Measurements from ENCODE around the gene DUXA.

DUXA gene

DNA sequence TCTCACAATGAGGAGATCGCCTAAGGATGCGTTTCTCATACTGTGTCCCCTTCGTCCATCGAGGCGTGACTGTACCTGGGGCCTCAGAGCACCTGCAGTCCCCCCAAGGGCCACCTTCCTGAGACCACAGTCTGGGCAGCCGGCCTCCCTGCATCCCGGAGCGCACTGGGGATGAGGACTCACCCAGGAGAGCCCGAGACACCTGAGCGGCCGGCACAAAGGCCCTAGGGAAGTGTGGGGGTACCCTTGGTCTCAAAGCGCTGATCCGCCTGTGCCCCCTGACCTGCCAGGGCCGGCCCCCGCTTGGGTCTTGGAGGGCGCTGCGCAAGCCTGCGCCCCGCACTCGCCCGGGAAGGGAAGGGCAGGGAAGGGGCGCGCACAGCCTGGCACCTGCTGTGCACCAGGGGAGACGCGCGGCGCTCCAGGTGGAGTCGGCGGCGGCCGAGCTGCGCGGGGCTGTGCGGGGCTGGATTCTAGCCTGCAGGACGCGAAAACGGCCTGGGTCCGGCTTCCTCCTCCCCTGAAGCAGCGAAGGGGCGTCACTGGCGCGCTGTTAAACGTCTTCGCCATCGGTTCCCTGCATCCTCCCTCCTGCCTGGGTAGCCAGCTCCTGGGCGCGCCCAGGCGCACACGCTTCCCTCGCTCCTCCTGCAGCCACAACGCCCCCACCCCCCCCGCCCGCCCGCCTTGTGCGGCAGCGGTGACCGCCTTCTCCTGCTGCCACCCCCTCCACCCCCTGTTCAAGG lies 61.1 kb downstream of the DUXA start:
- ATAC-seq (ENCODE audit: insufficient read depth, low read depth), result no peak
- no peak overlapping the region for H3K4me3 ChIP-seq (ENCODE audit: low read depth in 1 of 2, low read length in 2 of 2)

More for the DNA sequence above, 61.1 kb downstream of the DUXA start:
- TF ChIP-seq, protein P1, sequence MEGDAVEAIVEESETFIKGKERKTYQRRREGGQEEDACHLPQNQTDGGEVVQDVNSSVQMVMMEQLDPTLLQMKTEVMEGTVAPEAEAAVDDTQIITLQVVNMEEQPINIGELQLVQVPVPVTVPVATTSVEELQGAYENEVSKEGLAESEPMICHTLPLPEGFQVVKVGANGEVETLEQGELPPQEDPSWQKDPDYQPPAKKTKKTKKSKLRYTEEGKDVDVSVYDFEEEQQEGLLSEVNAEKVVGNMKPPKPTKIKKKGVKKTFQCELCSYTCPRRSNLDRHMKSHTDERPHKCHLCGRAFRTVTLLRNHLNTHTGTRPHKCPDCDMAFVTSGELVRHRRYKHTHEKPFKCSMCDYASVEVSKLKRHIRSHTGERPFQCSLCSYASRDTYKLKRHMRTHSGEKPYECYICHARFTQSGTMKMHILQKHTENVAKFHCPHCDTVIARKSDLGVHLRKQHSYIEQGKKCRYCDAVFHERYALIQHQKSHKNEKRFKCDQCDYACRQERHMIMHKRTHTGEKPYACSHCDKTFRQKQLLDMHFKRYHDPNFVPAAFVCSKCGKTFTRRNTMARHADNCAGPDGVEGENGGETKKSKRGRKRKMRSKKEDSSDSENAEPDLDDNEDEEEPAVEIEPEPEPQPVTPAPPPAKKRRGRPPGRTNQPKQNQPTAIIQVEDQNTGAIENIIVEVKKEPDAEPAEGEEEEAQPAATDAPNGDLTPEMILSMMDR (IDR thresholded peaks at IDR 0.05; ENCODE audit: borderline replicate concordance, extremely low read depth, low read length, poor library complexity, severe bottlenecking), result no peak
- TF ChIP-seq EZH2 (IDR thresholded peaks at IDR 0.05; ENCODE audit: borderline replicate concordance, low read depth, low read length, severe bottlenecking), result no peak
- no peak overlapping the region for H2AFZ ChIP-seq (ENCODE audit: low read depth, low read length)
- no peak overlapping the region for H3K9ac ChIP-seq (ENCODE audit: low read depth, low read length)
- DNase-seq, result no peak
- H3K27ac ChIP-seq (ENCODE audit: low read length), result no peak overlapping the region
- H3K9me3 ChIP-seq (ENCODE audit: insufficient read depth, low read length, severe bottlenecking), result peaks cover 6% of the 10 kb centered on the region
- H3K79me2 ChIP-seq (ENCODE audit: insufficient read depth, low read length), result no peaks in the 10 kb centered on the region
- no peaks in the 10 kb centered on the region for H3K36me3 ChIP-seq (ENCODE audit: insufficient read depth, low read length)
- peaks cover 12% of the 10 kb centered on the region for H3K4me1 ChIP-seq (ENCODE audit: insufficient read depth, low read length)
- no peak overlapping the region for H3K4me2 ChIP-seq (ENCODE audit: insufficient read depth, low read length)
- no peaks in the 10 kb centered on the region for H3K27me3 ChIP-seq (ENCODE audit: insufficient read depth, low read length, poor library complexity)
- no peaks in the 10 kb centered on the region for H4K20me1 ChIP-seq (ENCODE audit: insufficient read depth, low read length)
